NT2/D1 (cell line): ENCODE measurements around the gene TP53BP2.

Source experiments
- SUZ12 ChIP-seq: IDR thresholded peaks from 2 replicates; pipeline ENCODE4 v1.6.1; 2011; ENCODE audit not compliant: insufficient read length, insufficient read depth; ENCODE audit errors: extremely low read depth
- YY1 ChIP-seq: IDR thresholded peaks from 2 replicates; pipeline ENCODE4 v1.6.1; 2011; ENCODE audit not compliant: insufficient read length, insufficient read depth
- ZNF274 ChIP-seq: IDR thresholded peaks from 2 replicates; pipeline ENCODE4 v1.6.1; 2011; ENCODE audit warnings: mild to moderate bottlenecking, low read depth, low read length

- TF ChIP-seq ZNF274 = no peak
- TF ChIP-seq YY1 = no peak
- TF ChIP-seq SUZ12 = no peak
These were observed 30.8 kb upstream of the TP53BP2 start for GRCh38 chr1:223876590-223876989.
